Measurements from ENCODE around the gene TRABD2B. TPM values are rescaled to one million over a fixed set of nuclear protein-coding genes. Genes with fewer than 3 reads are reported as not detected.
A peak's percentile ranks its signal among the peaks of the same experiment; 100 is the strongest.

TRABD2B gene
- total RNA-seq, 1 donor = under 0.01 TPM

DNA sequence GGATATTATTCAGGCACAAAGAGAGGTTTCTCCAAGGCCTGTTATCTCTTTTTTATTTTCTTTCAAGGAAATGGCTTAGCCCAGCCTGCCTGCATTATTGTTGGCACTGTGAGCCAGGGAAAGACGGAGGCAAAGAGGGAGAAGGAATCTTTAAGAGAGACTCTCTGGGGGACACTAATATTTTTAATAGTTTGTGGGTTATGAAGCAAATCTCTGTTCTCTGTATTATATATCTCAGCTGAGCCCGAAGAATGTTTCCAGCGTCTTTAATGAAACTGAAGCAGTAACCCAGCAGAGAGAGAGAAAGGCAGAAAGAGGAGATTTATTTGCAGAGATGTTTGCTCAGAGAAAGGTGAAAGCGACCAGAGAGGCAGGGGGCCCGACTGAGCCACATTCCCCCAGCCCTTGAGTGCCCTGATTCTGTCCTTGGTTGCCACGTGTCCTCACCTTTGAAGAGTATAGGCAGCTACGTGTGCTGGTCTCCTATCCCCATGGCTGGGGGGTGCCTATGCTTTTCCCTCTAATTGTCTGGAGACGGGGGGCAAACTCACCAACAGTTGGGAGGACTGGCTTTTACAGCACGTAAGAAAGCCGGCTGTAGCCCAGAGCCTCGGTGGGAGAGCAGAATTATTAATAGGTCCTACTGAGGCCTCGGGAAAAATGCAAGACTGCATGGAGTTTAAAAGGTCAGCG, 166.4 kb downstream of the TRABD2B start:
- Histone ChIP-seq H3K4me2 (ENCODE audit: insufficient read depth, low read length) (no peak overlapping the region), H3K9me3 (ENCODE audit: low read depth, low read length) (no peaks in the 10 kb centered on the region), H2AFZ (ENCODE audit: low read length) (no peak overlapping the region), H3K36me3 (ENCODE audit: insufficient read depth, low read length) (no peaks in the 10 kb centered on the region), H3K79me2 (ENCODE audit: insufficient read depth, low read length) (no peaks in the 10 kb centered on the region), H3K4me3 (ENCODE audit: insufficient read depth, low read length) (no peak overlapping the region), H4K20me1 (ENCODE audit: insufficient read depth, low read length) (no peaks in the 10 kb centered on the region), H3K27ac (ENCODE audit: low read depth, low read length) (no peak overlapping the region), H3K27me3 (ENCODE audit: insufficient read depth, low read length) (no peaks in the 10 kb centered on the region), H3K4me1 (ENCODE audit: insufficient read depth, low read length) (no peaks in the 10 kb centered on the region)
- peak; percentile 39 for DNase-seq (ENCODE audit: insufficient read length, low spot score, missing footprints)
- TF ChIP-seq, protein P1, sequence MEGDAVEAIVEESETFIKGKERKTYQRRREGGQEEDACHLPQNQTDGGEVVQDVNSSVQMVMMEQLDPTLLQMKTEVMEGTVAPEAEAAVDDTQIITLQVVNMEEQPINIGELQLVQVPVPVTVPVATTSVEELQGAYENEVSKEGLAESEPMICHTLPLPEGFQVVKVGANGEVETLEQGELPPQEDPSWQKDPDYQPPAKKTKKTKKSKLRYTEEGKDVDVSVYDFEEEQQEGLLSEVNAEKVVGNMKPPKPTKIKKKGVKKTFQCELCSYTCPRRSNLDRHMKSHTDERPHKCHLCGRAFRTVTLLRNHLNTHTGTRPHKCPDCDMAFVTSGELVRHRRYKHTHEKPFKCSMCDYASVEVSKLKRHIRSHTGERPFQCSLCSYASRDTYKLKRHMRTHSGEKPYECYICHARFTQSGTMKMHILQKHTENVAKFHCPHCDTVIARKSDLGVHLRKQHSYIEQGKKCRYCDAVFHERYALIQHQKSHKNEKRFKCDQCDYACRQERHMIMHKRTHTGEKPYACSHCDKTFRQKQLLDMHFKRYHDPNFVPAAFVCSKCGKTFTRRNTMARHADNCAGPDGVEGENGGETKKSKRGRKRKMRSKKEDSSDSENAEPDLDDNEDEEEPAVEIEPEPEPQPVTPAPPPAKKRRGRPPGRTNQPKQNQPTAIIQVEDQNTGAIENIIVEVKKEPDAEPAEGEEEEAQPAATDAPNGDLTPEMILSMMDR (IDR thresholded peaks at IDR 0.05; ENCODE audit: extremely low read depth, low read depth, low read length) = no peak

DNA sequence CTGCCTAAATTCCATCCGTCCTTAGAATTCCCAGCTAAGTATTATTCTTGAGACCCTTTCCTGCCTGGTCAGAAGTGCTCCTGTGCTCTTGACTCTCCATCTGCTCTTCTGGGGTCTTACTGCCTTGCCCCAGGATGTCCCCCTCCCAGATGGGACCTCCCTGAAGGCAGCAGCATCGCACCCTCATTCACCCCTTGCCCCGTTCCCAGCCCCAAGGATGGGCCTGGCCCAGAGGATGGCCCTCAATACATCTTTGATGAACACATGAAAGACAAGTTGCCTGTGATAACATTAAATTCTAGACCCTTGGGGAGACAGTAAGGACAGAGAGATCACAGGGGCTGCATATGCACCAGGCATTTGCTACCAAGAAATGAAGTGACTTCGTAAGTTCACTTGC, 167.2 kb downstream of the TRABD2B start:
- no peaks in the 10 kb centered on the region for H3K4me1 ChIP-seq (ENCODE audit: insufficient read depth, low read length)

DNA sequence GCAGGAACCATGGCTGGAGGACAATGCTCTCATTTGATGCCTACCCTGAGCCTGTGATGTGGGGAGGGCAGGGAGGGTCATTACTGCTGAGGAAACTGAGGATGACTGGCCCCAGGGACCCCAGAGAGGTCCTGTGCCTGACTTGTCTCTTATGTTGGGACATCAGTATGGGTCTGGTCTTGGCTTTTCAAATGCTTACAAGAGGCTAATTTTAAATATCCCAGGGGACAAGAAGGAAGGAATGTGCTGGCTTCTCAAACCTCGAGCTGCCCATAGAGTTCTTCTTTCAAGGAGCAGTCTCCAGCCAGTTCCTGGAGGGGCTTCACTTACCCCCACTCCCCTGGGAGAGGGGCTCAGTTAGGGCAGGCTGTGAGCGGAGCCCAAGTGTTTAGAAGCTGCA, 168.2 kb downstream of the TRABD2B start:
- Histone ChIP-seq H4K20me1 (ENCODE audit: insufficient read depth, low read length) (no peaks in the 10 kb centered on the region), H3K79me2 (ENCODE audit: insufficient read depth, low read length) (no peaks in the 10 kb centered on the region), H3K27ac (ENCODE audit: low read depth, low read length) (no peak overlapping the region), H3K4me1 (ENCODE audit: insufficient read depth, low read length) (no peaks in the 10 kb centered on the region), H3K4me2 (ENCODE audit: insufficient read depth, low read length) (no peak overlapping the region), H3K36me3 (ENCODE audit: insufficient read depth, low read length) (no peaks in the 10 kb centered on the region), H3K4me3 (ENCODE audit: insufficient read depth, low read length) (no peak overlapping the region), H3K27me3 (ENCODE audit: insufficient read depth, low read length) (no peaks in the 10 kb centered on the region), H3K9me3 (ENCODE audit: low read depth, low read length) (no peaks in the 10 kb centered on the region), H2AFZ (ENCODE audit: low read length) (no peak overlapping the region)
- peak; percentile 42 for DNase-seq (ENCODE audit: insufficient read length, low spot score, missing footprints)
- TF ChIP-seq, protein P1 (IDR thresholded peaks at IDR 0.05; ENCODE audit: extremely low read depth, low read depth, low read length) = no peak

More for the DNA sequence above, 167.2 kb downstream of the TRABD2B start:
- H3K79me2 ChIP-seq (ENCODE audit: insufficient read depth, low read length) = no peaks in the 10 kb centered on the region
- H3K9me3 ChIP-seq (ENCODE audit: low read depth, low read length) = no peaks in the 10 kb centered on the region
- H3K36me3 ChIP-seq (ENCODE audit: insufficient read depth, low read length) = no peaks in the 10 kb centered on the region
- H3K27me3 ChIP-seq (ENCODE audit: insufficient read depth, low read length) = no peaks in the 10 kb centered on the region
- TF ChIP-seq, protein P1 (IDR thresholded peaks at IDR 0.05; ENCODE audit: extremely low read depth, low read depth, low read length) = no peak
- no peak overlapping the region for H3K27ac ChIP-seq (ENCODE audit: low read depth, low read length)
- no peak overlapping the region for H3K4me2 ChIP-seq (ENCODE audit: insufficient read depth, low read length)
- H4K20me1 ChIP-seq (ENCODE audit: insufficient read depth, low read length) = no peaks in the 10 kb centered on the region
- H2AFZ ChIP-seq (ENCODE audit: low read length) = no peak overlapping the region
- DNase-seq (ENCODE audit: insufficient read length, low spot score, missing footprints) = peak; percentile 3
- no peak overlapping the region for H3K4me3 ChIP-seq (ENCODE audit: insufficient read depth, low read length)

DNA sequence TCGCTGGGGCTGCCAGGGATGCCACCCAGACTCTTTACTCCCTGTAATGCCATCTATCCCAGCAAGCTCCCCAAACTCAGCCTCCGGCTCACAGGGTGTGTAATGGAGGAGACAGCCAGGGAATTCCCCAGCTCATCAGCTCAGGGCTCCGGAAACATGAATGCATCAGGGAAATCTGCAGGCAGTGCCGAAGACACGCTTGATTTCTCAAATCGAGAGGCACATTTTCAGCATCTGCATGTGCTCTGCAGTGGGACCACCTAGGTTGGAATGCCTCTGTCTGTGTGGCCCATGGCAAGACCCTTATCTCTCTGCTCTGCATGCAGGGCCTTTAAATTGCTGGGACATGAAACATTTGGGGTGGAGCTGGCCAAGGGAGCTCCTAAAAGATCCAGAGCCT, 170.1 kb downstream of the TRABD2B start:
- H4K20me1 ChIP-seq (ENCODE audit: insufficient read depth, low read length) = no peaks in the 10 kb centered on the region
- no peaks in the 10 kb centered on the region for H3K9me3 ChIP-seq (ENCODE audit: low read depth, low read length)
- H3K4me1 ChIP-seq (ENCODE audit: insufficient read depth, low read length) = no peaks in the 10 kb centered on the region
- H3K4me3 ChIP-seq (ENCODE audit: insufficient read depth, low read length) = no peak overlapping the region
- no peaks in the 10 kb centered on the region for H3K36me3 ChIP-seq (ENCODE audit: insufficient read depth, low read length)
- DNase-seq (ENCODE audit: insufficient read length, low spot score, missing footprints) = no peak
- H2AFZ ChIP-seq (ENCODE audit: low read length) = no peak overlapping the region
- H3K4me2 ChIP-seq (ENCODE audit: insufficient read depth, low read length) = no peak overlapping the region
- TF ChIP-seq, protein P1 (IDR thresholded peaks at IDR 0.05; ENCODE audit: extremely low read depth, low read depth, low read length) = no peak
- no peaks in the 10 kb centered on the region for H3K27me3 ChIP-seq (ENCODE audit: insufficient read depth, low read length)
- no peaks in the 10 kb centered on the region for H3K79me2 ChIP-seq (ENCODE audit: insufficient read depth, low read length)
- no peak overlapping the region for H3K27ac ChIP-seq (ENCODE audit: low read depth, low read length)

All from osteoblast (primary cell).